Retinal pigment epithelial cell (primary cell): ENCODE measurements around the gene TNFRSF14.

ENCODE experiments used
- DNase-seq: peaks from one replicate; pipeline ENCODE4 v3.0.0-alpha.2; 2010; ENCODE audit warnings: low read depth
- H3K4me3 ChIP-seq: 2 replicates; pipeline ENCODE4 v1.5.1; 2011; ENCODE audit warnings: mild to moderate bottlenecking, low read length, control low read depth, moderate library complexity
- TF ChIP-seq, protein P1 (sequence below): conservative IDR thresholded peaks from 2 replicates; pipeline ENCODE4 v1.5.1; 2011; ENCODE audit warnings: low read depth, low read length, control low read depth, inconsistent platforms

Gene TNFRSF14

DNA sequence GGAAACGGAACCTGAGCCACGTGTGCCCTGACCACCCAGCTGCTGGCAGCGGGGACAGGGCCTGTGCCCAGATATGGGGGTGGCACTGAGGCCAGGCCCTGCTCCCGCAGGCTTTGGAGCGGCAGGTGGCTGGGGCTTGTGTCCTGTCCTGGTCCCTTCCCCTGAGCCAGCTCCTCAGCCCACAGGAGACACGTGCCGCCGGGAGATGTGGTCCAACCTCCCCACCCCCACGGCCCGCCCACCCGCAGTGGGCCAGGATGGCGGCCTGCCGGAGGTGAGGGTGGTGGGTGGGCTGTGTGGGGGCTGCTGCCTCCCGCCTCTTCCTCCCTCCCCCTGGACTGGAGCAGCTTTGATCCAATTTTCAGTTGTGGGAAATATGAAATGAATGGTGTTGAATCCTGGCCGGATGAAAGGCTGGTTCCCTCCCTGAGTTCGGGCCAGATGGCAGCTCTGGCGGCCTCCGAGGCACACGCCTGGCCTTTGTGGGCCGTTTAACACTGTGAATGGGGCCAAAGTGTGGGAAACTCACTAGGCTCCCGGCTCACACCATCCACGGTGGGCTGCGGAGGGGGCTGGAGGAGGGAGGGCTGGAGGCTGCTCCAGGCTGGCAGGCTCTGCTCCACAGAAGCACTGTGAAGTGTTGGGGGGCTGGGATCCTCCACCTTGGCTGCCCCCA lies 23.5 kb upstream of the TNFRSF14 start:
- H3K4me3 ChIP-seq: no peak overlapping the region
- DNase-seq: no peak
- TF ChIP-seq, protein P1, sequence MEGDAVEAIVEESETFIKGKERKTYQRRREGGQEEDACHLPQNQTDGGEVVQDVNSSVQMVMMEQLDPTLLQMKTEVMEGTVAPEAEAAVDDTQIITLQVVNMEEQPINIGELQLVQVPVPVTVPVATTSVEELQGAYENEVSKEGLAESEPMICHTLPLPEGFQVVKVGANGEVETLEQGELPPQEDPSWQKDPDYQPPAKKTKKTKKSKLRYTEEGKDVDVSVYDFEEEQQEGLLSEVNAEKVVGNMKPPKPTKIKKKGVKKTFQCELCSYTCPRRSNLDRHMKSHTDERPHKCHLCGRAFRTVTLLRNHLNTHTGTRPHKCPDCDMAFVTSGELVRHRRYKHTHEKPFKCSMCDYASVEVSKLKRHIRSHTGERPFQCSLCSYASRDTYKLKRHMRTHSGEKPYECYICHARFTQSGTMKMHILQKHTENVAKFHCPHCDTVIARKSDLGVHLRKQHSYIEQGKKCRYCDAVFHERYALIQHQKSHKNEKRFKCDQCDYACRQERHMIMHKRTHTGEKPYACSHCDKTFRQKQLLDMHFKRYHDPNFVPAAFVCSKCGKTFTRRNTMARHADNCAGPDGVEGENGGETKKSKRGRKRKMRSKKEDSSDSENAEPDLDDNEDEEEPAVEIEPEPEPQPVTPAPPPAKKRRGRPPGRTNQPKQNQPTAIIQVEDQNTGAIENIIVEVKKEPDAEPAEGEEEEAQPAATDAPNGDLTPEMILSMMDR: no peak

DNA sequence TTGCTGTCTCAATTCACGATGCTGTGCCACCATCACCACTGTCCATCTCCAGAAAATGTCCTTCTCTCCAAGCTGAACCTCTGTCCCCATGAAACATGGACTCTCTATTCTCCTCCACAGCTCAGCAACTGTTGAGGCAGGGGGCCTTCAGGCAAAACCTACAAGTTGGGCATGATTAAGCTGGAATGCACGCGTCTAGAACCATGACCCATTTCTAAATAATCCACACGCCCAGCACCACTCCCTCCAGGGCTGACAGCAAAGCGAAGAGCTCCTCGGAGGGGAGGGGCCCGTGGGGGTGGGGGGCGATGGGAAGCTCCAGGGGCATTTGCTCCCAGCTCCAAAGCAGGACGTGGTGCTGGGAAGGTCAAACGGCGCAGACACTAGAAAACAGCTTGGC lies 22.8 kb upstream of the TNFRSF14 start:
- DNase-seq: no peak
- TF ChIP-seq, protein P1: no peak
- no peak overlapping the region for H3K4me3 ChIP-seq

DNA sequence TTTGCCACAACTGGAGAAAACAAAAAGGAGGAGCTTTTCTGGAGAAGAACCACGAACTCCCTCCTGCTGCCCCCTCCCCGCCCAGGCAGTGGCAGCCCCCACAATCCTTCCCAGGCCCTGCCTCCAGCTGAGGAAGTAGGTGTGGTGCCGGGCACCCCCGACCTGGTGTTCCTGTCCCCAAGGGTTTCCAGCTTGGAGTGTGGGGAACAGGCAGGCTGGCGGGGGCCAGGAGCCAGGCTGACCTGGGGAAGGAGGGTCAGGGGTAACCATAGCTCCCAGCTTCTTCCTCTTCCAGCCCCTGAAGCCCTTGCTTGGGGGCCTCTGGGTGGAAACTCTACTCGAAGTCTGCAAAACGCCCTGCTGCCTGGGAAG lies 21.9 kb upstream of the TNFRSF14 start:
- TF ChIP-seq, protein P1: no peak
- H3K4me3 ChIP-seq: no peak overlapping the region
- DNase-seq: no peak

DNA sequence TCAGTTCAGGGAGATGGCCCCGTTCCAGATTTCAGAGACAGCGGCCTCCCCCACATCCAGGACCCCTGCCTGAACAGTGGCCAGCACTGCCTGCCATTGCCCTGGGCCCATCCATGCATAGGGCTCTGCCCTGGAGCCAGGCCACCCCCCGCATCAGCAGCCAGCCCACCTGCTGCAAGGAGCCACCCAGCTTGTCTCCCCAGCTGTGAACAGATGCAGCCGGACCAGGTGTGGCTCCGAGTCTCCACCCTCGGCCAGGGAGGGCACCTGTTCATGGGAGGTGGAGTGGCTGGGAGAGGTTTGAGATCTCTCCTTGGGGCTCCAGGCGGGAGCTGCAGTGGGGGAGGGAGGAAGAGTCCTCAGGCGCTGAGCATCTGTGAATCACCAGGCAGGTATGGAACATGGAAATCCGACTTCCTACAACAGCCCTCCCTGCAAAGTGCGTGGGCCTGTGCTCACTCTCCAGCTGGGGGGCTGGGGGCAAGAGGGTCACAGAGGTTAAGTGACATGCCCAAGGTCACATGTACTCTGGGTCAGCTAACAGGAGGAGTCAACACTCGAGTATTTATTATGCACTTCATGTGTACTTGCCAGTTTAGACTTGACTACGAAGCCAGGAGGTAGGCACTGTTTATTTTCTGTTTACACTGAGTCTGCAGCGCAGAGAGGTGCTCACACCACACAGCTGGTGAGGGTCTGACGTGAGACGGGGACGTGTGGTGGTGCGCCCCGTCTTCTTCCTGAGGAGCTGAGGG lies 21.3 kb upstream of the TNFRSF14 start:
- H3K4me3 ChIP-seq: no peak overlapping the region
- no peak for DNase-seq
- TF ChIP-seq, protein P1: no peak

DNA sequence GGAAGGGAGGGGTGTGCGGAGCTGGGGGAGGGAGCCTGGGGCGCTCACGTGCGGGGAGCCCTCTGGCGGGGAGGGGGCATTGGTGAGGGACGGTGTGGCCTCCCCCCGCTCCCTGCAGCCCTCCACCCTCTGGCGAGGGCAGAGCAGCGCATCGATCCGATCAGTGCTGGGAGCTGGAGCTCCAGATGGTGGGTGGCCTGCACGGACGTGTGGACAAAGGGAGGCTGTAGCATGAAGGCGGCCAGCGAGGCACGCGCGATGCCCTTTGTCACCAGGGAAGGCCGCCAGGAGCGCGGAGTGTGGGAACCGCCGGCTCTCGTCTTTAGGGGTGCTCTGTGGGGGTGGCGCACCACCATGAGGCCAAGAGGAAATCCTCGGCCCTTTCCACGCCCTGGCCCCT lies 20.7 kb upstream of the TNFRSF14 start:
- DNase-seq: no peak
- TF ChIP-seq, protein P1: no peak
- no peak overlapping the region for H3K4me3 ChIP-seq

DNA sequence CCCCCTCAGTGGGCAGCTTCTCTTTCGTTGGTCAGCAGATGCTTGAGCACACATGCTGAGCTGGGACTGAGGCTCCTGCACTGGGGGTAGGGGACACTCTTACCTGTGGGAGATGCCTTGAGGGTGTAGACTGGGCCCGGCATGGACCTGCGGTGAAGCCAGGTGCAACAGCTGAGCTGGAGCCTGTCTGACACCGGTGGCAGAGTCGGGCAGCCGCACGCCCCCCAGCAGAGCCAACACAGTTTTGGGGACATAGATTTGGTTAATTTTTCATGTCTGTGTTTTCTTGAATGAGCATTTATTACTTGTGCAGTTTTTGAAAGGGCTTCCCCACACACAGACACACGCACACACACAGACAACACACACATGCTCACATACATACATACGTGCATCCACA lies 20.2 kb upstream of the TNFRSF14 start:
- H3K4me3 ChIP-seq: no peak overlapping the region
- no peak for DNase-seq
- TF ChIP-seq, protein P1: no peak

DNA sequence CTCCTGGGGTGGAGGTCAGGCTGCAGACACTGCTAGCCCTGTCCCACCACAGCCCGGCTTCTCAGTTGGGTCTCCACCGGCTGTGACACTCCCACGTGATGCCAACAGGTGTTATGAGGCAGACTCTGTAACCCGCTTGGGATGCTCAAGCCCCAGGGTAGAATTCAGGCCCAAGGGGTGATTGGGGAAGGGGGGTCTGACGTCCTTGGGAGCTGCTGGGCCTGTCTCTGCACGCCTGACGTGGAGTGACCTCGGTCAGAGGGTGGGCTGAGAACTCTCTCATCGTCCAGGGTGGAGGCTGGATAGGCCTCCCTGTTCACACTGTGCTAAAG lies 18.4 kb upstream of the TNFRSF14 start:
- TF ChIP-seq, protein P1: no peak
- H3K4me3 ChIP-seq: no peak overlapping the region
- no peak for DNase-seq
